Retinal pigment epithelial cell (primary cell): Measurements from ENCODE around the gene FOXB2.

Experiments
- DNase-seq: peaks from one replicate; pipeline ENCODE4 v3.0.0-alpha.2; 2010; ENCODE audit warnings: low read depth
- H3K4me3 ChIP-seq: 2 replicates; pipeline ENCODE4 v1.5.1; 2011; ENCODE audit warnings: mild to moderate bottlenecking, low read length, control low read depth, moderate library complexity
- CTCF ChIP-seq: conservative IDR thresholded peaks from 2 replicates; pipeline ENCODE4 v1.5.1; 2011; ENCODE audit warnings: low read depth, low read length, control low read depth, inconsistent platforms

Gene FOXB2

GRCh38 chr9:77020413-77021290 lies 1.2 kb downstream of the FOXB2 start:
- TF ChIP-seq CTCF = no peak
- DNase-seq = no peak
- H3K4me3 ChIP-seq = no peak overlapping the region

- no peak for DNase-seq
- H3K4me3 ChIP-seq = no peak overlapping the region
- TF ChIP-seq CTCF = no peak
Observed at GRCh38 chr9:77021291-77021894, 1.9 kb downstream of the FOXB2 start.

GRCh38 chr9:77021922-77022782 lies 2.7 kb downstream of the FOXB2 start:
- no peak for TF ChIP-seq CTCF
- no peak for DNase-seq
- no peak overlapping the region for H3K4me3 ChIP-seq

GRCh38 chr9:77022783-77023440 lies 3.5 kb downstream of the FOXB2 start:
- H3K4me3 ChIP-seq = no peak overlapping the region
- no peak for DNase-seq
- no peak for TF ChIP-seq CTCF

GRCh38 chr9:77023726-77024125 lies 4.3 kb downstream of the FOXB2 start:
- no peak for DNase-seq
- TF ChIP-seq CTCF = no peak
- H3K4me3 ChIP-seq = no peak overlapping the region

DNA sequence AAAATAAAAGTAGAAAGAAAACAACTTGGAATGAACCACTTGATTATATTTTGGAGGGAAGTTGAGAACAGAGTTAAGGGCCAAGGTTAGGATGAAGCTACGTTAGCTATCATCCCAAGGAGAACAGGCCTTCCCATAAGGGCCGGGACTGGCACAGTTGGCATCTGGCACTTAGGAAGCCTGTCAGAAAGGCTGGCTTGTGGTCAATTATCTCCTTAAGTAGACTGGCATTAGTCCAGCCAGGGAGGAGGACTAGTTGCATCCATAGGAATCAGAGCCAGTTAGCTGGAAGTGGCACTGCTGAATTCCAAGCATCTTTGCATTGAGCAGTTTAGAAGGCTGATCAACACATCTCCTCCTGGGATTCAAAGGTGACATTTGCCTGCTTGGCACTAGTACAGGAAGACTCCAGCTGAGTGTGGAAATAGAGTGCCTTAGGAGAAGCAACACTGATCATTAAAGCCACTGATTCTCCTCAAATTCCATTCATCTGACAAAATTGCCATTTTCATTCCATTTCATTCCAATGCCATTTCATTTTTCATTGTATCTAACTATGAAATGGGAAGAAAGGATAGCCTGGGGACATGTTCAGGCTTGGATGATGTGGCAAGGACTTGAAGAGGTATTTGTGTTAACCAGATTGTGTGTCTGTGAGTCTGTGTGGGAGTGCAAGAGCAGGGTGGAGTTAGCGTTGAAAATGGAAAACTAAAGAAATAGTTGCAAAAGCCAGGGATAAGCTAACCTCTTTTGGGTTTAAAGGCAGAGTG lies 5.5 kb downstream of the FOXB2 start:
- DNase-seq = no peak
- H3K4me3 ChIP-seq = no peak overlapping the region
- no peak for TF ChIP-seq CTCF
